MM.1S (cell line): ENCODE measurements around the gene SENP7.

Experiments
- EZH2 ChIP-seq: fragments of 300-600 bp; sonication (generic); optimal IDR thresholded peaks from 2 replicates; pipeline ENCODE3; 2017; ENCODE audit warnings: low read depth, mild to moderate bottlenecking, antibody characterized with exemption, low read length, mixed read lengths
- EZH2phosphoT487 ChIP-seq: fragments of 300-600 bp; sonication (generic); IDR thresholded peaks from 2 replicates; pipeline ENCODE4 v1.6.1; 2018; ENCODE audit warnings: antibody characterized with exemption, low read length
- TF ChIP-seq, protein P1 (sequence below): fragments of 300-600 bp; sonication (generic); IDR thresholded peaks from 2 replicates; pipeline ENCODE4 v1.5.1; 2016; ENCODE audit warnings: antibody characterized with exemption, low read length, mixed read lengths

DNA sequence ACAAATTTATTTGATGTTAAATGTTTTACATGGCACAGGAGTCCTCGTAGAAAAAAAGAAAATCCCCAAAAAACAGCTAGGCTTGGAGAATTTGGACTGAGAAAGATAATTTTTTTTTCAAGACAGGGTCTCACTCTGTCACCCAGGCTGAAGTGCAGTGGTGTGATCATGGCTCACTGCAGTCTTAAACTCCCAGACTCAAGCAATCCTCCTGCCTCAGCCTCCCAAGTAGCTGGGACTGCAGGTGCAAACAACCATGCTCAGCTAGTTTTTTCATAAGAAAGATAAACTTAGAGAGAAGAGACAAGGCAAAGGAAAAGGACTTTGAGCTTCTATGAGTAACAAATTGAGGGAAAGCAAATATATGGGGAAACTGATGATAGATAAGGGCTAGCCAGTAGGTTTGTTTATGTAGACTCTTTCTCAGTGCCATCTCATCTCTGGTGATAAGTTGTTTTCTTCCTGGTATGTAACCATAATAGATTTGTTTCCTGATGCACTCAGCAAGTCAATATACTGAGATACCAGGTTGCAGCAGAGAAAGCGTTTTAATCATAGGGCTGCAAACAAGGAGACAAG, 35.6 kb upstream of the SENP7 start:
- TF ChIP-seq, protein P1, sequence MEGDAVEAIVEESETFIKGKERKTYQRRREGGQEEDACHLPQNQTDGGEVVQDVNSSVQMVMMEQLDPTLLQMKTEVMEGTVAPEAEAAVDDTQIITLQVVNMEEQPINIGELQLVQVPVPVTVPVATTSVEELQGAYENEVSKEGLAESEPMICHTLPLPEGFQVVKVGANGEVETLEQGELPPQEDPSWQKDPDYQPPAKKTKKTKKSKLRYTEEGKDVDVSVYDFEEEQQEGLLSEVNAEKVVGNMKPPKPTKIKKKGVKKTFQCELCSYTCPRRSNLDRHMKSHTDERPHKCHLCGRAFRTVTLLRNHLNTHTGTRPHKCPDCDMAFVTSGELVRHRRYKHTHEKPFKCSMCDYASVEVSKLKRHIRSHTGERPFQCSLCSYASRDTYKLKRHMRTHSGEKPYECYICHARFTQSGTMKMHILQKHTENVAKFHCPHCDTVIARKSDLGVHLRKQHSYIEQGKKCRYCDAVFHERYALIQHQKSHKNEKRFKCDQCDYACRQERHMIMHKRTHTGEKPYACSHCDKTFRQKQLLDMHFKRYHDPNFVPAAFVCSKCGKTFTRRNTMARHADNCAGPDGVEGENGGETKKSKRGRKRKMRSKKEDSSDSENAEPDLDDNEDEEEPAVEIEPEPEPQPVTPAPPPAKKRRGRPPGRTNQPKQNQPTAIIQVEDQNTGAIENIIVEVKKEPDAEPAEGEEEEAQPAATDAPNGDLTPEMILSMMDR = no peak
- TF ChIP-seq EZH2 (no peak), EZH2phosphoT487 (no peak)
